Natural killer cell (primary cell): ENCODE measurements around the gene SNX4. TPM values are rescaled to one million over a fixed set of nuclear protein-coding genes. Genes with fewer than 3 reads are reported as not detected.

Experiments
- ATAC-seq, 3 donors: fragments of 150-1000 bp in 2 of 3; fragments of 200-7000 bp in 1 of 3; cut with Tn5 transposase; 1 replicate in 1 of 3; 2 replicates in 2 of 3; pipeline ENCODE4 v1.10.0; 2021; ENCODE audit warnings: mild to moderate bottlenecking in 2 of 3, moderate library complexity in 2 of 3
- DNase-seq, 2 donors: peaks; one replicate each; pipeline versions ENCODE4 v3.0.0 to v3.0.0-alpha.2; 2013 to 2021; ENCODE audit warnings: mixed read lengths in 1 of 2
- H3K27ac ChIP-seq: one replicate; pipeline ENCODE4 v1.5.1; 2013; ENCODE audit warnings: mild to moderate bottlenecking, low read length
- H3K27me3 ChIP-seq: one replicate; pipeline ENCODE4 v1.6.1; 2013; ENCODE audit warnings: low read length; ENCODE audit not compliant: control insufficient read depth, insufficient read depth
- H3K36me3 ChIP-seq: one replicate; pipeline ENCODE4 v1.6.1; 2013; ENCODE audit warnings: low read length; ENCODE audit not compliant: control insufficient read depth, insufficient read depth
- H3K4me1 ChIP-seq: one replicate; pipeline ENCODE4 v1.6.1; 2013; ENCODE audit warnings: low read length; ENCODE audit not compliant: control insufficient read depth, insufficient read depth
- H3K4me3 ChIP-seq: one replicate; pipeline ENCODE4 v1.5.1; 2013; ENCODE audit warnings: low read length
- H3K9me3 ChIP-seq: one replicate; pipeline ENCODE4 v1.6.1; 2013; ENCODE audit warnings: low read length; ENCODE audit not compliant: control insufficient read depth, insufficient read depth
- H3K27ac Mint-ChIP-seq, 2 donors: one replicate each; pipeline ENCODE4 v1.8.0; 2022; ENCODE audit warnings: mild to moderate bottlenecking in 2 of 2, mixed read lengths in 2 of 2, moderate library complexity in 1 of 2
- H3K27me3 Mint-ChIP-seq, 2 donors: one replicate each; pipeline ENCODE4 v1.8.0; 2022; ENCODE audit warnings: low read depth in 2 of 2, mixed read lengths in 2 of 2
- H3K36me3 Mint-ChIP-seq: one replicate; pipeline ENCODE4 v1.8.0; 2022; ENCODE audit warnings: mixed read lengths
- H3K4me1 Mint-ChIP-seq, 2 donors: one replicate each; pipeline ENCODE4 v1.8.0; 2022; ENCODE audit warnings: mixed read lengths in 2 of 2
- H3K4me3 Mint-ChIP-seq: one replicate; pipeline ENCODE4 v1.8.0; 2022; ENCODE audit warnings: mild to moderate bottlenecking, moderate library complexity, mixed read lengths
- H3K9me3 Mint-ChIP-seq, 2 donors: one replicate each; pipeline ENCODE4 v1.8.0; 2022; ENCODE audit warnings: mixed read lengths in 2 of 2
- CTCF ChIP-seq: fragments of 200-600 bp; IDR thresholded peaks from one replicate; pipeline ENCODE4 v1.8.0; 2022; ENCODE audit warnings: antibody characterized with exemption
- WGBS: methylation state at CpG from one replicate; pipeline ENCODE4 v1.1.7; 2013; ENCODE audit warnings: missing lambda C conversion rate; ENCODE audit not compliant: insufficient coverage; 5-methylcytosine and 5-hydroxymethylcytosine counted together
- intact Hi-C: fragments of 100-400 bp; cut with micrococcal nuclease; formaldehyde crosslinking; loops from one replicate; pipeline ENCODE4 v1.14.2; 2022
- total RNA-seq, 4 donors: library from RNA; stranded (reverse); fragments of 120-200 nt in 1 of 4; gene quantifications; one replicate each; pipeline versions ENCODE4 v1.2.3 to v1.2.4, GENCODE V29; 2013 to 2022

Gene SNX4
- 10 to 100 TPM; 24.4 to 30.1 (median 29.5) TPM for total RNA-seq
- 41.4 TPM for total RNA-seq (2013)

GRCh38 chr3:125519678-125520562 is at the start of gene SNX4:
Gene SNX4 (minus strand): TSS chr3:125520202. CDS start chr3:125520172, 30 bp downstream.
- Mint-ChIP-seq H3K27me3 (no peaks in the 10 kb centered on the region), H3K27ac (peak within 1 kb of the TSS; percentile 83 to 96), H3K4me1 (peaks cover 29 to 36% of the 10 kb centered on the region in 2 donors), H3K9me3 (no peaks in the 10 kb centered on the region), H3K4me3 (peak within 1 kb of the TSS; percentile 98), H3K36me3 (peaks cover 7% of the 10 kb centered on the region)
- ATAC-seq: peak; percentile 96 to 98 (median 97)
- H3K4me3 ChIP-seq: peak within 1 kb of the TSS; percentile 49
- peak; percentile 79 to 90 for DNase-seq
- peak within 1 kb of the TSS; percentile 43 for H3K27ac ChIP-seq
- intact Hi-C loops: no loop called here
- H3K27me3 ChIP-seq: no peaks in the 10 kb centered on the region
- WGBS: under 1% methylated on average over 64 of the region's 65 CpGs
- peaks cover 8% of the 10 kb centered on the region for H3K36me3 ChIP-seq
- no peak for TF ChIP-seq CTCF
- peaks cover 17% of the 10 kb centered on the region for H3K4me1 ChIP-seq
- no peaks in the 10 kb centered on the region for H3K9me3 ChIP-seq

- 100% methylated on average over 1 of the region's 1 CpG for WGBS
- H3K27me3 Mint-ChIP-seq: no peaks in the 10 kb centered on the region
- peaks cover 0 to 4% of the 10 kb centered on the region in 2 donors for H3K4me1 Mint-ChIP-seq
- no peaks in the 10 kb centered on the region for H3K9me3 ChIP-seq
- H3K36me3 Mint-ChIP-seq: peaks cover 14% of the 10 kb centered on the region
- no peaks in the 10 kb centered on the region for H3K4me1 ChIP-seq
- no peaks in the 10 kb centered on the region for H3K9me3 Mint-ChIP-seq
- ATAC-seq (no peak), DNase-seq (no peak)
- no peak overlapping the region for H3K27ac Mint-ChIP-seq
- no peak overlapping the region for H3K27ac ChIP-seq
- intact Hi-C loops: no loop called here
- peaks cover 28% of the 10 kb centered on the region for H3K36me3 ChIP-seq
- H3K27me3 ChIP-seq: no peaks in the 10 kb centered on the region
- H3K4me3 ChIP-seq: no peak overlapping the region
- H3K4me3 Mint-ChIP-seq: no peak overlapping the region
- no peak for TF ChIP-seq CTCF
Measured at GRCh38 chr3:125556314-125556713, 36.3 kb upstream of the SNX4 start.

- ATAC-seq (no peak), DNase-seq (no peak)
- Mint-ChIP-seq H3K4me1 (no peaks in the 10 kb centered on the region), H3K9me3 (no peaks in the 10 kb centered on the region), H3K4me3 (no peak overlapping the region), H3K36me3 (peaks cover 8% of the 10 kb centered on the region), H3K27ac (no peak overlapping the region), H3K27me3 (no peaks in the 10 kb centered on the region)
- no peaks in the 10 kb centered on the region for H3K9me3 ChIP-seq
- H3K4me3 ChIP-seq: no peak overlapping the region
- H3K4me1 ChIP-seq: no peaks in the 10 kb centered on the region
- no peak overlapping the region for H3K27ac ChIP-seq
- no peaks in the 10 kb centered on the region for H3K27me3 ChIP-seq
- no peak for TF ChIP-seq CTCF
- intact Hi-C loops: no loop called here
- WGBS: 100% methylated on average over 3 of the region's 4 CpGs
- H3K36me3 ChIP-seq: peaks cover 21% of the 10 kb centered on the region
Measured at GRCh38 chr3:125552401-125552800, 32.4 kb upstream of the SNX4 start.
